Lower leg skin (tissue), 3 donors: ENCODE measurements around the gene TAPBPL.

ENCODE experiments used
- CTCF ChIP-seq, 3 donors: fragments of 450-650 bp; IDR thresholded peaks; one replicate each; pipeline ENCODE4 v1.5.1; 2016; ENCODE audit warnings: antibody characterized with exemption in 3 of 3, mild to moderate bottlenecking in 3 of 3, moderate library complexity in 2 of 3
- POLR2A ChIP-seq, 2 donors: fragments of 450-650 bp; IDR thresholded peaks; one replicate each; pipeline ENCODE4 v1.6.1; 2016 to 2017; ENCODE audit warnings: antibody characterized with exemption in 2 of 2, mild to moderate bottlenecking in 1 of 2, moderate library complexity in 1 of 2

GRCh38 chr12:6405963-6406362 lies 45.9 kb upstream of the TAPBPL start:
- TF ChIP-seq CTCF (IDR thresholded peaks at IDR 0.05) = no peak
- TF ChIP-seq POLR2A (IDR thresholded peaks at IDR 0.05) = no peak
